Activated naive CD4-positive, alpha-beta T cell treated with anti-CD3 and anti-CD28 coated beads, Interleukin-2, amount 50 U/mL, for 16 hours (primary cell): ENCODE measurements around the gene GLB1L2.

Source experiments
- DNase-seq: peaks from one replicate; pipeline ENCODE4 v3.0.0-alpha.2; 2020

The GLB1L2 gene

GRCh38 chr11:134349109-134349801, 17.5 kb downstream of the GLB1L2 start:
- DNase-seq = no peak

- no peak for DNase-seq
Measured at GRCh38 chr11:134349802-134350355, 18.1 kb downstream of the GLB1L2 start.

- DNase-seq = no peak
Measured at GRCh38 chr11:134350381-134350780, 18.6 kb downstream of the GLB1L2 start.

GRCh38 chr11:134352111-134352510, 20.3 kb downstream of the GLB1L2 start:
- no peak for DNase-seq

- no peak for DNase-seq
Measured at GRCh38 chr11:134355136-134355535, 23.3 kb downstream of the GLB1L2 start.

GRCh38 chr11:134355656-134356055, 23.9 kb downstream of the GLB1L2 start:
- DNase-seq = no peak

GRCh38 chr11:134356656-134357544, 25.1 kb downstream of the GLB1L2 start:
- no peak for DNase-seq

- no peak for DNase-seq
Measured at GRCh38 chr11:134357545-134357839, 25.7 kb downstream of the GLB1L2 start.

- DNase-seq = no peak
Measured at GRCh38 chr11:134358165-134358855, 26.5 kb downstream of the GLB1L2 start.

GRCh38 chr11:134358856-134359490, 27.2 kb downstream of the GLB1L2 start:
- DNase-seq = no peak

- DNase-seq = no peak
Measured at GRCh38 chr11:134359646-134360045, 27.9 kb downstream of the GLB1L2 start.

- peak; percentile 70 for DNase-seq
Measured at GRCh38 chr11:134360050-134360835, 28.5 kb downstream of the GLB1L2 start.

- DNase-seq = no peak
Measured at GRCh38 chr11:134361661-134362060, 29.9 kb downstream of the GLB1L2 start.

GRCh38 chr11:134362192-134362901, 30.6 kb downstream of the GLB1L2 start:
- DNase-seq = no peak

GRCh38 chr11:134363161-134363560, 31.4 kb downstream of the GLB1L2 start:
- no peak for DNase-seq

- DNase-seq = no peak
Measured at GRCh38 chr11:134363592-134363991, 31.8 kb downstream of the GLB1L2 start.

GRCh38 chr11:134364261-134364660, 32.5 kb downstream of the GLB1L2 start:
- DNase-seq = no peak

- no peak for DNase-seq
Measured at GRCh38 chr11:134365011-134365925, 33.5 kb downstream of the GLB1L2 start.

- no peak for DNase-seq
Measured at GRCh38 chr11:134366254-134366653, 34.5 kb downstream of the GLB1L2 start.

- DNase-seq = no peak
Measured at GRCh38 chr11:134367781-134368180, 36.0 kb downstream of the GLB1L2 start.
